CD4-positive, alpha-beta T cell treated with Interleukin-15 for 1 hour (primary cell): ENCODE results near the gene HNRNPCL1.
"Not testable (repeated sequence)": the region's sequence is repeated elsewhere in the genome, so short reads cannot be mapped to it uniquely, and the experiment has no call there.

Source experiments
- DNase-seq: peaks from one replicate; pipeline ENCODE4 v3.0.0-alpha.2; 2020

HNRNPCL1 gene

GRCh38 chr1:12848620-12849019, at the start of gene HNRNPCL1:
Gene HNRNPCL1 (minus strand): TSS chr1:12848720. CDS start chr1:12848289, 431 bp downstream.
- not testable (repeated sequence) for DNase-seq

GRCh38 chr1:12898170-12898569, 49.6 kb upstream of the HNRNPCL1 start, which contains the start of gene PRAMEF10:
Gene PRAMEF10 (minus strand): TSS chr1:12898270. CDS start chr1:12895847, 2,423 bp downstream.
- DNase-seq = not testable (repeated sequence)

- not testable (repeated sequence) for DNase-seq
These were observed 37.6 kb upstream of the HNRNPCL1 start, which contains the start of gene PRAMEF4 for GRCh38 chr1:12886101-12886500. Gene PRAMEF4 (minus strand): TSS chr1:12886201. CDS start chr1:12883394, 2,807 bp downstream.

- not testable (repeated sequence) for DNase-seq
These were observed 29.9 kb upstream of the HNRNPCL1 start for GRCh38 chr1:12878453-12878852.

GRCh38 chr1:12863131-12863880, 14.8 kb upstream of the HNRNPCL1 start:
- not testable (repeated sequence) for DNase-seq

- DNase-seq = not testable (repeated sequence)
These were observed 8.3 kb upstream of the HNRNPCL1 start, which contains the start of gene PRAMEF2 for GRCh38 chr1:12856786-12857185. Gene PRAMEF2 (plus strand): TSS chr1:12857086. CDS start chr1:12859010, 1,924 bp downstream.

GRCh38 chr1:12851779-12852178, 3.3 kb upstream of the HNRNPCL1 start:
- no peak for DNase-seq

GRCh38 chr1:12833251-12833650, 15.3 kb downstream of the HNRNPCL1 start:
- DNase-seq = not testable (repeated sequence)

- not testable (repeated sequence) for DNase-seq
These were observed 17.2 kb downstream of the HNRNPCL1 start, which contains the start of gene PRAMEF11 for GRCh38 chr1:12831310-12831709. Gene PRAMEF11 (minus strand): TSS chr1:12831410. CDS start chr1:12828789, 2,621 bp downstream.

GRCh38 chr1:12819061-12819460, 29.5 kb downstream of the HNRNPCL1 start:
- DNase-seq = not testable (repeated sequence)

GRCh38 chr1:12811409-12811784, 37.1 kb downstream of the HNRNPCL1 start:
- DNase-seq = no peak

- no peak for DNase-seq
These were observed 37.7 kb downstream of the HNRNPCL1 start for GRCh38 chr1:12810691-12811408.

- no peak for DNase-seq
These were observed 38.6 kb downstream of the HNRNPCL1 start for GRCh38 chr1:12809933-12810332.

- no peak for DNase-seq
These were observed 48.8 kb downstream of the HNRNPCL1 start for GRCh38 chr1:12799730-12800129.

- DNase-seq = no peak
These were observed 49.6 kb downstream of the HNRNPCL1 start for GRCh38 chr1:12798911-12799310.
